ENCODE data around the gene KCNH2. TPM values are rescaled to one million over a fixed set of nuclear protein-coding genes. Genes with fewer than 3 reads are reported as not detected.

The KCNH2 gene
- total RNA-seq, 3 donors from 2014 or later (not counting 1 experiment from before 2014, with no cell fraction given): 0.39 to 0.60 TPM; not detected in 1

DNA sequence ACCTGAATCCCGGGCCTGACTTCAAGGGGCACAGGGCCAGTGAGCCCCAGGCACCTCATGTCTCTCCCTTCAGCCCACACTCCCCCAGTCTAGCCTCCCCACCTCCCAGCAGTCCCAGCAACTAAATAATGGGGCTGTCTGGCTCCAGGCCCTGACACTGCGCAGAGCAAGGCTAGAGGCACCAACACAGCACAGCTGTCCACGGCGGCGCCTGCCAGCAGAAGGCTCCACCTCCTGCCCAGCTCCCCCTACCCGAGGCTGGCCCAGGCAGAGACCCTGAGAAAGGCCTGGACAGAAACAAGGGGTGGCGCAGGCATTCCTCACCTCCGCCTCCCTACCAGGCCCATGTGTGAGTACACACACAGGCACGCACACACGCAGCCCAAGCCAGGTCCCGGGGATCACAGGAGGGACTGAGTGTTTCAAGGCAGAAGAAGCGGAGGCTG lies 6.1 kb downstream of the KCNH2 start:
- Histone ChIP-seq H3K27ac (ENCODE audit: low read length) (no peak overlapping the region), H3K9me3 (ENCODE audit: control insufficient read depth, insufficient read depth, low read length) (no peaks in the 10 kb centered on the region), H3K4me3 (ENCODE audit: low read length) (no peak overlapping the region), H3K27me3 (ENCODE audit: control insufficient read depth, insufficient read depth, low read length) (peaks cover 18% of the 10 kb centered on the region), H3K36me3 (ENCODE audit: control insufficient read depth, insufficient read depth, low read length) (no peaks in the 10 kb centered on the region), H3K4me1 (ENCODE audit: control insufficient read depth, insufficient read depth, low read length) (peaks cover 18% of the 10 kb centered on the region)
- ATAC-seq: no peak
- no peak overlapping the region for H3K27ac Mint-ChIP-seq
- no peaks in the 10 kb centered on the region for H3K9me3 Mint-ChIP-seq
- peak overlapping the region; percentile 21 for H3K4me3 Mint-ChIP-seq
- TF ChIP-seq, protein P1, sequence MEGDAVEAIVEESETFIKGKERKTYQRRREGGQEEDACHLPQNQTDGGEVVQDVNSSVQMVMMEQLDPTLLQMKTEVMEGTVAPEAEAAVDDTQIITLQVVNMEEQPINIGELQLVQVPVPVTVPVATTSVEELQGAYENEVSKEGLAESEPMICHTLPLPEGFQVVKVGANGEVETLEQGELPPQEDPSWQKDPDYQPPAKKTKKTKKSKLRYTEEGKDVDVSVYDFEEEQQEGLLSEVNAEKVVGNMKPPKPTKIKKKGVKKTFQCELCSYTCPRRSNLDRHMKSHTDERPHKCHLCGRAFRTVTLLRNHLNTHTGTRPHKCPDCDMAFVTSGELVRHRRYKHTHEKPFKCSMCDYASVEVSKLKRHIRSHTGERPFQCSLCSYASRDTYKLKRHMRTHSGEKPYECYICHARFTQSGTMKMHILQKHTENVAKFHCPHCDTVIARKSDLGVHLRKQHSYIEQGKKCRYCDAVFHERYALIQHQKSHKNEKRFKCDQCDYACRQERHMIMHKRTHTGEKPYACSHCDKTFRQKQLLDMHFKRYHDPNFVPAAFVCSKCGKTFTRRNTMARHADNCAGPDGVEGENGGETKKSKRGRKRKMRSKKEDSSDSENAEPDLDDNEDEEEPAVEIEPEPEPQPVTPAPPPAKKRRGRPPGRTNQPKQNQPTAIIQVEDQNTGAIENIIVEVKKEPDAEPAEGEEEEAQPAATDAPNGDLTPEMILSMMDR (IDR thresholded peaks at IDR 0.05): no peak
- intact Hi-C loops (cut with micrococcal nuclease): no loop called here
- H3K27me3 Mint-ChIP-seq (ENCODE audit: low read depth in 2 of 2): peaks cover 23 to 31% of the 10 kb centered on the region in 2 donors
- DNase-seq: no peak
- WGBS (ENCODE audit: insufficient coverage): 91% methylated on average over 12 of the region's 12 CpGs
- peaks cover 8 to 21% of the 10 kb centered on the region in 2 donors for H3K4me1 Mint-ChIP-seq
- no peaks in the 10 kb centered on the region for H3K36me3 Mint-ChIP-seq

DNA sequence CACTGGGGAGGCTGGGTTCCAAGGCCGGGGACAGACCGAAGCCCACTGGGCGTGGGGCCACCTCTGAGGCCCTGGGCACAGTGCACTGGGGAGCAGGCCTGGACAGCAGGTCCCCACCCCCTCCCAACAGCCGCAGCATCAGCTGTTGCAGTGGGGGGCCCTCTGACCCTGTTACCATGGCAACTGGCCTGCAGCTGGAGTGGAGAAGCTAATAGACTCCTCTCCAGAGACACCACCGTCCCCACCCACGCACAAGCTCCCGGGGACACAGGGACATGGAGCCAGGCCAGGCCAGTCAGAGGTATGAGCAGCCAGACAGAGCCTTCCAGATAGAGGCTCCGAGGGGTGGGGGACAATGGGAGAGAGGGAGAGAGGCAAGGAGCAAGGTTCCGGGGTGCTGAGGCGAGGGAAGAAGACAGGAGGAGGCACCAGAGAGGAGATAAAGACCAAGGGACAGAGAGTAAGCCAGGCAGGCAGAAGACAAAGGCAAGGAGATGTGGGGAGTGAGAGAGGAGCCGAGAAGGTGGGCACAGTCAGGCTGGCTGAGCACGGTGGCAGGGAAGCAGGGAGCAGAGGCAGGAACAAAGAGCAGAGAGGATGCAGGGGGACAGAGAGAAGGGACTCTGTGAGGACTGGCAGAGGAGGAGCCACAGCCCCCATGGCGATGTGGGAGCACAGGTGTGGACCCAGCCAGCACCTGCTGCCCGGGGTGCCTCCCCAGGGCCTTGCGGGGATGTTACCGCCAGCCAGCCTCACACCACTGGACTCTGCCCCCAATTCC lies 6.7 kb downstream of the KCNH2 start:
- Histone ChIP-seq H3K27me3 (ENCODE audit: control insufficient read depth, insufficient read depth, low read length) (peaks cover 12% of the 10 kb centered on the region), H3K4me3 (ENCODE audit: low read length) (no peak overlapping the region), H3K36me3 (ENCODE audit: control insufficient read depth, insufficient read depth, low read length) (no peaks in the 10 kb centered on the region), H3K9me3 (ENCODE audit: control insufficient read depth, insufficient read depth, low read length) (no peaks in the 10 kb centered on the region), H3K4me1 (ENCODE audit: control insufficient read depth, insufficient read depth, low read length) (peaks cover 16% of the 10 kb centered on the region), H3K27ac (ENCODE audit: low read length) (no peak overlapping the region)
- intact Hi-C loops (cut with micrococcal nuclease): no loop called here
- ATAC-seq (no peak), DNase-seq (no peak)
- H3K4me3 Mint-ChIP-seq: no peak overlapping the region
- no peaks in the 10 kb centered on the region for H3K36me3 Mint-ChIP-seq
- TF ChIP-seq, protein P1 (IDR thresholded peaks at IDR 0.05): no peak
- H3K4me1 Mint-ChIP-seq: peaks cover 5 to 15% of the 10 kb centered on the region in 2 donors
- H3K27ac Mint-ChIP-seq: no peak overlapping the region
- WGBS (ENCODE audit: insufficient coverage): 91% methylated on average over 16 of the region's 16 CpGs
- peaks cover 18 to 25% of the 10 kb centered on the region in 2 donors for H3K27me3 Mint-ChIP-seq (ENCODE audit: low read depth in 2 of 2)
- no peaks in the 10 kb centered on the region for H3K9me3 Mint-ChIP-seq

GRCh38 chr7:150970424-150970823 lies 7.7 kb downstream of the KCNH2 start:
- intact Hi-C loops (cut with micrococcal nuclease): no loop called here

More at GRCh38 chr7:150970424-150970823, 7.7 kb downstream of the KCNH2 start:
- H3K4me1 ChIP-seq (ENCODE audit: control insufficient read depth, insufficient read depth, low read length): peaks cover 11% of the 10 kb centered on the region
- H3K9me3 Mint-ChIP-seq: no peaks in the 10 kb centered on the region
- no peak overlapping the region for H3K27ac Mint-ChIP-seq
- peaks cover 2% of the 10 kb centered on the region for H3K27me3 ChIP-seq (ENCODE audit: control insufficient read depth, insufficient read depth, low read length)
- H3K4me3 Mint-ChIP-seq: no peak overlapping the region
- peaks cover 20 to 25% of the 10 kb centered on the region in 2 donors for H3K27me3 Mint-ChIP-seq (ENCODE audit: low read depth in 2 of 2)
- H3K4me1 Mint-ChIP-seq: peaks cover 3 to 11% of the 10 kb centered on the region in 2 donors
- TF ChIP-seq, protein P1 (IDR thresholded peaks at IDR 0.05): no peak
- DNase-seq (no peak), ATAC-seq (no peak)
- no peak overlapping the region for H3K4me3 ChIP-seq (ENCODE audit: low read length)
- 84% methylated on average over 11 of the region's 11 CpGs for WGBS (ENCODE audit: insufficient coverage)
- no peaks in the 10 kb centered on the region for H3K36me3 ChIP-seq (ENCODE audit: control insufficient read depth, insufficient read depth, low read length)
- no peaks in the 10 kb centered on the region for H3K9me3 ChIP-seq (ENCODE audit: control insufficient read depth, insufficient read depth, low read length)
- H3K27ac ChIP-seq (ENCODE audit: low read length): no peak overlapping the region
- no peaks in the 10 kb centered on the region for H3K36me3 Mint-ChIP-seq

Data from natural killer cell (primary cell).